ENCODE measurements around the gene BRWD1. TPM values are rescaled to one million over a fixed set of nuclear protein-coding genes. Genes with fewer than 3 reads are reported as not detected.

The BRWD1 gene
- total RNA-seq, 1 experiment from 2014 or later: 37.1 TPM

- H3K27ac Mint-ChIP-seq (ENCODE audit: unreplicated experiment): no peak overlapping the region
- no peaks in the 10 kb centered on the region for H3K27me3 Mint-ChIP-seq (ENCODE audit: insufficient read depth, unreplicated experiment)
- ChIA-PET CTCF (no interaction called here), POLR2A (no interaction called here)
- intact Hi-C loops (cut with micrococcal nuclease; ENCODE audit: unreplicated experiment): no loop called here
- no peak for TF ChIP-seq CTCF (IDR thresholded peaks at IDR 0.05; ENCODE audit: insufficient read depth in 1 of 2, low read depth in 1 of 2, low read length in 1 of 2, severe bottlenecking in 1 of 2, unreplicated experiment in 1 of 2)
- no peaks in the 10 kb centered on the region for H3K9me3 Mint-ChIP-seq (ENCODE audit: unreplicated experiment)
- no peaks in the 10 kb centered on the region for H3K4me1 ChIP-seq
- no peaks in the 10 kb centered on the region for H3K36me3 Mint-ChIP-seq (ENCODE audit: insufficient read depth, unreplicated experiment)
- DNase-seq: no peak
- no TSS peak for BruUV-seq (replicated peaks)
- no peaks in the 10 kb centered on the region for H3K36me3 ChIP-seq (ENCODE audit: control insufficient read depth, insufficient read depth, low read length)
- H3K9me3 ChIP-seq: no peaks in the 10 kb centered on the region
- H3K4me3 Mint-ChIP-seq (ENCODE audit: unreplicated experiment): no peak overlapping the region
- H3K27me3 ChIP-seq (replicated peaks; ENCODE audit: control insufficient read depth, insufficient read depth, low read length): no peaks in the 10 kb centered on the region
- H3K4me3 ChIP-seq (ENCODE audit: low read depth, low read length): no peak overlapping the region
- no peaks in the 10 kb centered on the region for H3K4me1 Mint-ChIP-seq (ENCODE audit: low read depth, unreplicated experiment)
Observed at GRCh38 chr21:39134288-39134810, 179.1 kb downstream of the BRWD1 start.

Other genes with a start within 250 kb of the BRWD1 start
- gene PSMG1, start 130.2 kb downstream of the BRWD1 start, total RNA-seq (2022): 86.2 and 95.3 TPM in 2 replicates
- gene HMGN1, start 35.5 kb upstream of the BRWD1 start, total RNA-seq (2022): 386 and 391 TPM in 2 replicates
- 0.44 and 0.61 TPM in 2 replicates for gene LCA5L, start 132.1 kb upstream of the BRWD1 start, total RNA-seq (2022)
- 0.72 and 0.82 TPM in 2 replicates for gene SH3BGR, start 138.3 kb upstream of the BRWD1 start, total RNA-seq (2022)

All from Caco-2 (cell line).